K562 (cell line): ENCODE results near the gene MTMR4. TPM values are rescaled to one million over a fixed set of nuclear protein-coding genes. Genes with fewer than 3 reads are reported as not detected.

Source experiments
- BACH1 ChIP-seq: fragments of 200-800 bp; sonication (Bioruptor generic); IDR thresholded peaks from 2 replicates; pipeline ENCODE4 v1.6.1; 2016; ENCODE audit warnings: missing genetic modification characterization, missing compliant biosample characterization
- CCAR2 ChIP-seq: fragments of 200-400 bp; formaldehyde crosslinking; IDR thresholded peaks from 2 replicates; pipeline ENCODE4 v1.6.1; 2017; ENCODE audit warnings: mild to moderate bottlenecking, low read depth, low read length
- CREB3L1 ChIP-seq: fragments of 450-650 bp; IDR thresholded peaks from 2 replicates; pipeline ENCODE4 v1.6.1; 2014; ENCODE audit warnings: low read depth, mild to moderate bottlenecking, moderate library complexity, borderline replicate concordance
- ELF1 ChIP-seq: fragments of 200-800 bp; sonication (Bioruptor generic); IDR thresholded peaks from 2 replicates; pipeline ENCODE4 v1.6.1; 2016; ENCODE audit warnings: missing genetic modification characterization, missing compliant biosample characterization
- EZH2 ChIP-seq: IDR thresholded peaks from 2 replicates; pipeline ENCODE4 v1.6.1; 2012; ENCODE audit warnings: low read depth, mild to moderate bottlenecking, inconsistent platforms, low read length, borderline replicate concordance
- GATAD2B ChIP-seq: fragments of 450-650 bp; IDR thresholded peaks from 2 replicates; pipeline ENCODE4 v1.6.1; 2017; ENCODE audit warnings: mild to moderate bottlenecking, borderline replicate concordance
- KLF13 ChIP-seq: fragments of 450-650 bp; IDR thresholded peaks from 2 replicates; pipeline ENCODE4 v1.6.1; 2016; ENCODE audit warnings: missing genetic modification characterization, low read depth, mild to moderate bottlenecking, missing compliant biosample characterization, moderate library complexity, borderline replicate concordance
- MLLT1 ChIP-seq, 2 experiments: fragments of 450-650 bp; IDR thresholded peaks; 2 replicates each; pipeline ENCODE4 v1.6.1; 2016
- POU5F1 ChIP-seq: fragments of 150-350 bp; IDR thresholded peaks from 2 replicates; pipeline ENCODE4 v1.6.1; 2014; ENCODE audit warnings: borderline replicate concordance, low read length, low read depth, mild to moderate bottlenecking; ENCODE audit not compliant: partially characterized antibody
- SP1 ChIP-seq: sonication (generic); formaldehyde crosslinking; IDR thresholded peaks from 2 replicates; pipeline ENCODE4 v1.8.1; 2022; ENCODE audit warnings: mild to moderate bottlenecking, missing genetic modification reagents
- SRSF7 ChIP-seq: fragments of 200-400 bp; formaldehyde crosslinking; optimal IDR thresholded peaks from 2 replicates; pipeline ENCODE3; 2017; ENCODE audit warnings: mild to moderate bottlenecking, low read depth, low read length
- YY1 ChIP-seq, 3 experiments: IDR thresholded peaks; 2 replicates each; pipeline ENCODE4 v1.6.1; 2011; ENCODE audit warnings: low read length in 2 of 3, mild to moderate bottlenecking in 2 of 3, moderate library complexity in 2 of 3, borderline replicate concordance in 1 of 3, control low read depth in 1 of 3, low read depth in 1 of 3; ENCODE audit not compliant: insufficient read depth in 3 of 3, insufficient replicate concordance in 2 of 3, control insufficient read depth in 1 of 3, insufficient read length in 1 of 3; ENCODE audit errors: extremely low read depth in 1 of 3
- ZBTB1 ChIP-seq: sonication (generic); formaldehyde crosslinking; IDR thresholded peaks from 2 replicates; pipeline ENCODE4 v1.8.1; 2023; ENCODE audit warnings: missing genetic modification reagents, low read depth, mild to moderate bottlenecking, borderline replicate concordance
- ZNF253 ChIP-seq: fragments of 250-450 bp; sonication (Bioruptor Pico); conservative IDR thresholded peaks from 2 replicates; pipeline ENCODE4 v1.6.1; 2021; ENCODE audit warnings: mild to moderate bottlenecking
- ZNF311 ChIP-seq: fragments of 250-450 bp; sonication (Bioruptor Pico); IDR thresholded peaks from 2 replicates; pipeline ENCODE4 v1.4.0; 2020; ENCODE audit warnings: mild to moderate bottlenecking, moderate library complexity
- ZNF347 ChIP-seq: fragments of 450-650 bp; formaldehyde crosslinking; IDR thresholded peaks from 2 replicates; pipeline ENCODE4 v1.4.0; 2020; ENCODE audit warnings: low read depth, mild to moderate bottlenecking, moderate library complexity
- ZNF551 ChIP-seq: fragments of 250-450 bp; sonication (Bioruptor Pico); IDR thresholded peaks from 2 replicates; pipeline ENCODE4 v1.5.0; 2021; ENCODE audit warnings: mild to moderate bottlenecking, moderate library complexity
- ZNF830 ChIP-seq: fragments of 250-450 bp; sonication (Bioruptor Pico); IDR thresholded peaks from 2 replicates; pipeline ENCODE4 v1.5.0; 2021; ENCODE audit warnings: mild to moderate bottlenecking
- polyA plus RNA-seq, 8 experiments: library from polyadenylated mRNA; depleted of rRNA in 4 of 8; stranded (reverse) in 5 of 8; unstranded in 3 of 8; fragments of >200 nt; fragmentation: Nextera tagmentation in 2 of 8; fragmentation: Illumina TruSeq in 1 of 8; extraction: Ambion mirVana in 2 of 8; extraction: Trizol in 1 of 8; gene quantifications; 2 replicates each; pipeline versions ENCODE4 v1.2.1 to v1.2.3, GENCODE V29; 2011 to 2014; ENCODE audit warnings: inconsistent platforms in 1 of 8, missing spikeins in 1 of 8
- total RNA-seq, 7 experiments: library from RNA; depleted of rRNA in 6 of 7; stranded (reverse); fragments of >200 nt in 6 of 7; fragmentation: Illumina TruSeq in 2 of 7; extraction: Trizol in 2 of 7; gene quantifications; 2 replicates each; pipeline versions ENCODE4 v1.2.1 to v1.2.3, GENCODE V29; 2011 to 2021; ENCODE audit warnings: low replicate concordance in 1 of 7
- TF ChIP-seq, protein P1 (sequence below): fragments of 450-650 bp; conservative IDR thresholded peaks from 2 replicates; pipeline ENCODE4 v1.6.1; 2016; ENCODE audit warnings: missing genetic modification characterization, low read depth, mild to moderate bottlenecking, control low read depth, missing compliant biosample characterization
- TF ChIP-seq, protein P2 (sequence below): sonication (generic); formaldehyde crosslinking; IDR thresholded peaks from 2 replicates; pipeline ENCODE4 v1.8.0; 2022; ENCODE audit warnings: mild to moderate bottlenecking, missing genetic modification reagents, borderline replicate concordance

MTMR4 gene
- total and polyA plus RNA-seq, 9 of the 15 experiments (the other 6 are each of a cell fraction or from before 2014, with no cell fraction given): 8.8 to 45.7 (median 28.7) TPM

DNA sequence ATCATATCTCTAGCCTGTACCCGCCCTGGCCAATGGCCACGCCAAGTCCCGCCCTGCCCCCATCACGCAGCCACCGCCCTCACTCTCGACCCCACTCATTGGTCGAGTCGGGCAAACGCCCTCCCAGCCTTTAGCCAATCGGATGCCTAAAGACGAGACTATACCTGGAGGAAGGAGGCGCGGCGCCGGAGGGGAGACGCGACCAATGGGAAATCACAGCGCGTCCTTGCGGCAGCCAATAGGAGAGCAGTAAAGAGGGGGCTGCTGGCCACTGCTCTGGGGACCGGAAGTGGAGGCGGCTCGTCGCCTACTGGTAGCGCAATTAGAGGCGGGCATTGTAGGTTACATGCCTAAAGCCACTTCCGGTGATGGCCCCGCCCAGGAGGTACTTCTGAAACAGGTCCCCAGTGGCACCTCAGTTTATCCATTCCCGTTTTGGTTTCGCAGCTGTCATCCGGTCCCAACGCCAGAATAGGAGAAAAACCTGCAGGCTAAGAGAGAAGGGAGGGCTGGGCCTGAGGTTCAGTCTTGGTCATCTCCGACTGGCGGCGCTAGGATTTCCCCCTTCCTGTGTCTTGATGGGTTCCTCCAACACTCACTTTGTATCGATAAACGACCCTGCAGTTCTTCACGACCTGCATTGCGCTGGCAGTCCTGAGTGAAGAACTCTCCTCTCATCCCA is 3.6 kb upstream of the MTMR4 start (continued):
- 0 out of 2 replicates have a peak, but pooled peaks have one; percentile 39 for TF ChIP-seq CREB3L1
- peak in 1 of 3 experiments; percentile 49 for TF ChIP-seq YY1 (IDR thresholded peaks at IDR 0.05; ENCODE audit: borderline replicate concordance in 1 of 3, control insufficient read depth in 1 of 3, extremely low read depth in 1 of 3, insufficient read depth in 3 of 3, insufficient read length in 1 of 3, insufficient replicate concordance in 2 of 3, low read depth in 1 of 3, low read length in 2 of 3)
- no peak for TF ChIP-seq EZH2
- no peak for TF ChIP-seq ZNF347
- TF ChIP-seq ZNF551 (CRISPR knock-in tag): no peak
- no peak for TF ChIP-seq ZNF311 (CRISPR knock-in tag)
- no peak for TF ChIP-seq KLF13 (tag)
- TF ChIP-seq GATAD2B: no peak
- TF ChIP-seq SRSF7: no peak
- TF ChIP-seq, protein P1, sequence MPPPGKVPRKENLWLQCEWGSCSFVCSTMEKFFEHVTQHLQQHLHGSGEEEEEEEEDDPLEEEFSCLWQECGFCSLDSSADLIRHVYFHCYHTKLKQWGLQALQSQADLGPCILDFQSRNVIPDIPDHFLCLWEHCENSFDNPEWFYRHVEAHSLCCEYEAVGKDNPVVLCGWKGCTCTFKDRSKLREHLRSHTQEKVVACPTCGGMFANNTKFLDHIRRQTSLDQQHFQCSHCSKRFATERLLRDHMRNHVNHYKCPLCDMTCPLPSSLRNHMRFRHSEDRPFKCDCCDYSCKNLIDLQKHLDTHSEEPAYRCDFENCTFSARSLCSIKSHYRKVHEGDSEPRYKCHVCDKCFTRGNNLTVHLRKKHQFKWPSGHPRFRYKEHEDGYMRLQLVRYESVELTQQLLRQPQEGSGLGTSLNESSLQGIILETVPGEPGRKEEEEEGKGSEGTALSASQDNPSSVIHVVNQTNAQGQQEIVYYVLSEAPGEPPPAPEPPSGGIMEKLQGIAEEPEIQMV (tag): no peak
- TF ChIP-seq, protein P2, sequence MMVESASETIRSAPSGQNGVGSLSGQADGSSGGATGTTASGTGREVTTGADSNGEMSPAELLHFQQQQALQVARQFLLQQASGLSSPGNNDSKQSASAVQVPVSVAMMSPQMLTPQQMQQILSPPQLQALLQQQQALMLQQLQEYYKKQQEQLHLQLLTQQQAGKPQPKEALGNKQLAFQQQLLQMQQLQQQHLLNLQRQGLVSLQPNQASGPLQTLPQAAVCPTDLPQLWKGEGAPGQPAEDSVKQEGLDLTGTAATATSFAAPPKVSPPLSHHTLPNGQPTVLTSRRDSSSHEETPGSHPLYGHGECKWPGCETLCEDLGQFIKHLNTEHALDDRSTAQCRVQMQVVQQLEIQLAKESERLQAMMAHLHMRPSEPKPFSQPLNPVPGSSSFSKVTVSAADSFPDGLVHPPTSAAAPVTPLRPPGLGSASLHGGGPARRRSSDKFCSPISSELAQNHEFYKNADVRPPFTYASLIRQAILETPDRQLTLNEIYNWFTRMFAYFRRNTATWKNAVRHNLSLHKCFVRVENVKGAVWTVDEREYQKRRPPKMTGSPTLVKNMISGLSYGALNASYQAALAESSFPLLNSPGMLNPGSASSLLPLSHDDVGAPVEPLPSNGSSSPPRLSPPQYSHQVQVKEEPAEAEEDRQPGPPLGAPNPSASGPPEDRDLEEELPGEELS (CRISPR knock-in tag): no peak
- TF ChIP-seq CCAR2: no peak
- peak; percentile 49 to 87; a peak in 3 of 4 replicates for TF ChIP-seq MLLT1 (IDR thresholded peaks at IDR 0.05)
- TF ChIP-seq BACH1 (tag): no peak
- TF ChIP-seq ZBTB1 (CRISPR knock-in tag): no peak
- no peak for TF ChIP-seq POU5F1
- TF ChIP-seq ZNF253 (CRISPR knock-in tag): no peak
- peak; percentile 97 for TF ChIP-seq ELF1 (tag)
- TF ChIP-seq ZNF830 (CRISPR knock-in tag): no peak
- peak; percentile 97 for TF ChIP-seq SP1 (CRISPR knock-in tag)
